Erythroblast (primary cell): Measurements from ENCODE around the gene NHLH1.

Source experiments
- GATA1 ChIP-seq: IDR thresholded peaks from 2 replicates; pipeline ENCODE4 v1.6.1; 2011; ENCODE audit warnings: low read depth, mild to moderate bottlenecking, control low read depth, low read length, moderate library complexity
- POLR2A ChIP-seq: IDR thresholded peaks from 2 replicates; pipeline ENCODE4 v1.6.1; 2011; ENCODE audit warnings: mild to moderate bottlenecking, low read length

- no peak for TF ChIP-seq POLR2A
- TF ChIP-seq GATA1: no peak
These were observed 32.0 kb downstream of the NHLH1 start for GRCh38 chr1:160398823-160399222.
